HFFc6 (cell line): ENCODE data around the gene VAT1. TPM values are rescaled to one million over a fixed set of nuclear protein-coding genes. Genes with fewer than 3 reads are reported as not detected.

Source experiments
- DNase-seq: peaks from one replicate; pipeline ENCODE4 v3.0.0-alpha.2; 2018
- H3K27ac Mint-ChIP-seq: 2 replicates; pipeline ENCODE4 v1.8.0; 2020; ENCODE audit warnings: mild to moderate bottlenecking, mixed read lengths
- H3K27me3 Mint-ChIP-seq: 2 replicates; pipeline ENCODE4 v1.8.0; 2021; ENCODE audit warnings: mild to moderate bottlenecking, moderate library complexity, mixed read lengths; ENCODE audit not compliant: insufficient read depth
- H3K36me3 Mint-ChIP-seq: 2 replicates; pipeline ENCODE4 v1.8.0; 2021; ENCODE audit warnings: low read depth, mixed read lengths
- H3K4me1 Mint-ChIP-seq: 2 replicates; pipeline ENCODE4 v1.8.0; 2020; ENCODE audit warnings: low read depth, mixed read lengths
- H3K4me3 Mint-ChIP-seq: 2 replicates; pipeline ENCODE4 v1.8.0; 2020; ENCODE audit warnings: mild to moderate bottlenecking, moderate library complexity, mixed read lengths
- H3K9me3 Mint-ChIP-seq: 2 replicates; pipeline ENCODE4 v1.8.0; 2020; ENCODE audit warnings: mild to moderate bottlenecking, mixed read lengths
- total RNA-seq, 6 experiments: library from RNA; stranded (reverse); fragmentation: NEBNext Ultra II Directional; extraction: Animal tissue kit (Norgen Biotek cat#: 25700); gene quantifications; 2 replicates in 1 of 6; 3 replicates in 5 of 6; pipeline ENCODE4 v1.2.3, GENCODE V29; 2021
- TF ChIP-seq, protein P1 (sequence below): fragments of 200-600 bp; sonication (generic); IDR thresholded peaks from 2 replicates; pipeline ENCODE4 v1.5.0; 2021; ENCODE audit warnings: antibody characterized with exemption, mild to moderate bottlenecking

The VAT1 gene
- total RNA-seq, 6 experiments from 2014 or later, result 150 to 274 (median 244) TPM

GRCh38 chr17:42989726-42990652 lies 32.2 kb downstream of the VAT1 start:
- DNase-seq, result peak; percentile 86

DNA sequence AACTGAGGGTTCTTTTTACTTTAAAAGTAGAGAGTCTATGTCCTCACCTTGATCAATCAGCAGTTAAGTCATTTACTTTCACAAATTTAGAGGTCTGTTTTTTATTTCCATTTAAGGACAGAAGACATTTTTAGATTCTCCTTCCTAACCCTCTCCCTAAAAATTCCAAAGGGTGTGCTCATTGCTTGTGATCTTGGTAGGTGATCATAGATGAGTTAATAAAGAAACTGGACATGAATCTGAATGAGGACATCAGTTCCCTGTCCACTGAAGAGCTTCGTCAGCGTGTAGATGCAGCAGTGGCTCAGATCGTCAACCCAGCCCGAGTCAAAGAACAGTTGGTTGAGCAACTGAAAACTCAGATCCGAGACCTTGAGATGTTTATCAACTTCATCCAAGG lies 33.0 kb downstream of the VAT1 start:
- Mint-ChIP-seq H3K9me3 (no peaks in the 10 kb centered on the region), H3K27me3 (no peaks in the 10 kb centered on the region), H3K27ac (peak overlapping the region; percentile 89), H3K4me3 (peak overlapping the region; percentile 68), H3K36me3 (peaks cover 52% of the 10 kb centered on the region), H3K4me1 (peaks cover 36% of the 10 kb centered on the region)
- TF ChIP-seq, protein P1, sequence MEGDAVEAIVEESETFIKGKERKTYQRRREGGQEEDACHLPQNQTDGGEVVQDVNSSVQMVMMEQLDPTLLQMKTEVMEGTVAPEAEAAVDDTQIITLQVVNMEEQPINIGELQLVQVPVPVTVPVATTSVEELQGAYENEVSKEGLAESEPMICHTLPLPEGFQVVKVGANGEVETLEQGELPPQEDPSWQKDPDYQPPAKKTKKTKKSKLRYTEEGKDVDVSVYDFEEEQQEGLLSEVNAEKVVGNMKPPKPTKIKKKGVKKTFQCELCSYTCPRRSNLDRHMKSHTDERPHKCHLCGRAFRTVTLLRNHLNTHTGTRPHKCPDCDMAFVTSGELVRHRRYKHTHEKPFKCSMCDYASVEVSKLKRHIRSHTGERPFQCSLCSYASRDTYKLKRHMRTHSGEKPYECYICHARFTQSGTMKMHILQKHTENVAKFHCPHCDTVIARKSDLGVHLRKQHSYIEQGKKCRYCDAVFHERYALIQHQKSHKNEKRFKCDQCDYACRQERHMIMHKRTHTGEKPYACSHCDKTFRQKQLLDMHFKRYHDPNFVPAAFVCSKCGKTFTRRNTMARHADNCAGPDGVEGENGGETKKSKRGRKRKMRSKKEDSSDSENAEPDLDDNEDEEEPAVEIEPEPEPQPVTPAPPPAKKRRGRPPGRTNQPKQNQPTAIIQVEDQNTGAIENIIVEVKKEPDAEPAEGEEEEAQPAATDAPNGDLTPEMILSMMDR, result no peak
- DNase-seq, result no peak

More at GRCh38 chr17:42989726-42990652, 32.2 kb downstream of the VAT1 start:
- peaks cover 57% of the 10 kb centered on the region for H3K36me3 Mint-ChIP-seq
- peak overlapping the region; percentile 68 for H3K4me3 Mint-ChIP-seq
- H3K27ac Mint-ChIP-seq, result peak overlapping the region; percentile 89
- H3K9me3 Mint-ChIP-seq, result no peaks in the 10 kb centered on the region
- peaks cover 36% of the 10 kb centered on the region for H3K4me1 Mint-ChIP-seq
- TF ChIP-seq, protein P1, result no peak
- H3K27me3 Mint-ChIP-seq, result no peaks in the 10 kb centered on the region

- H3K4me3 Mint-ChIP-seq, result no peak overlapping the region
- no peak for DNase-seq
- TF ChIP-seq, protein P1, result no peak
- H3K4me1 Mint-ChIP-seq, result peaks cover 41% of the 10 kb centered on the region
- no peak overlapping the region; the same call in 1 of the 2 replicates for H3K27ac Mint-ChIP-seq
- peaks cover 41% of the 10 kb centered on the region for H3K36me3 Mint-ChIP-seq
- peaks cover 3% of the 10 kb centered on the region; the same call in 1 of the 2 replicates for H3K27me3 Mint-ChIP-seq
- no peaks in the 10 kb centered on the region for H3K9me3 Mint-ChIP-seq
Measured at GRCh38 chr17:42985225-42985624, 37.0 kb downstream of the VAT1 start.

DNA sequence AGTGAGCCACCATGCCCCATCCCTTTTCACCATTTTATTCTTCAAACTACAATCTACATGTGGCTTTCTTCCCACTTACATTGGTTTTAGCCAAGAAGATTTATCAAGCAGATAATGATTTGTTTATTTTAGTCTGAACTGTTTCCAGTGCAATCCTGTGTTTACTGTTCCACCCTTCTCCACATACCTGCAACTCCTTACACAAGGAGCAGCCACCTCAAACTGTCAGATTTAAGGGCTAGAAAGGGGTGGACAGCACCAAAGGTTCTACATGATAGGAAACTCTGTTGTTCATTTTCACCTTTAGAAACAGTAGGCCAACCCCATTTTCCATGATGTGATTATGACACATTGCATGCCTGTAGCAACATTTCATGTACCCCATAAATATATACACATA lies 39.9 kb downstream of the VAT1 start:
- peaks cover 3% of the 10 kb centered on the region for H3K27me3 Mint-ChIP-seq
- H3K36me3 Mint-ChIP-seq, result peaks cover 22% of the 10 kb centered on the region
- peak overlapping the region; percentile 63 for H3K27ac Mint-ChIP-seq
- no peak for DNase-seq
- no peaks in the 10 kb centered on the region for H3K9me3 Mint-ChIP-seq
- H3K4me1 Mint-ChIP-seq, result peaks cover 31% of the 10 kb centered on the region
- TF ChIP-seq, protein P1, result no peak
- peak overlapping the region; percentile 93 for H3K4me3 Mint-ChIP-seq

- Mint-ChIP-seq H3K4me1 (peaks cover 31% of the 10 kb centered on the region), H3K36me3 (peaks cover 20% of the 10 kb centered on the region), H3K27me3 (peaks cover 3% of the 10 kb centered on the region), H3K4me3 (peak overlapping the region; percentile 93), H3K9me3 (no peaks in the 10 kb centered on the region), H3K27ac (peak overlapping the region; percentile 82)
- TF ChIP-seq, protein P1, result peak; percentile 31; the same call in 1 of the 2 replicates
- DNase-seq, result peak; percentile 43
Measured at GRCh38 chr17:42980766-42981397, 41.3 kb downstream of the VAT1 start.
